HG03520 (cell line): ENCODE results near the gene HOMER2.
"Not testable (repeated sequence)": the region's sequence is repeated elsewhere in the genome, so short reads cannot be mapped to it uniquely, and the experiment has no call there.

ENCODE experiments used
- ATAC-seq: cut with Tn5 transposase; IDR thresholded peaks from one replicate; pipeline ENCODE4 v1.9.1; 2021; ENCODE audit warnings: mild to moderate bottlenecking, moderate library complexity; ENCODE audit not compliant: unreplicated experiment

Gene HOMER2

DNA sequence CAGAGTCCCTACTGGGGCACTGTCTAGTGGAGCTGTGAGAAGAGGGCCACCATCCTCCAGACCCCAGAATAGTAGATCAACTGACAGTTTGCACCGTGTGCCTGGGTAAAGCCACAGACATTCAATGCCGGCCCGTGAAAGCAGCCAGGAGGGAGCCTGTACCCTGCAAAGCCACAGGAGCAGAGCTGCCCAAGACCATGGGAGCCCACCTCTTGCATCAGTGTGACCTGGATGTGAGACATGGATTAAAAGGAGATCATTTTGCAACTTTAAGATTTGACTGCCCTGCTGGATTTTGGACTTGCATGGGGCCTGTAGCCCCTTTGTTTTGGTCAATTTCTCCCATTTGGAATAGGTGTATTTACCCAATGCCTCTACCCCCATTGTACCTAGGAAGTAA lies 86.5 kb downstream of the HOMER2 start:
- not testable (repeated sequence) for ATAC-seq

DNA sequence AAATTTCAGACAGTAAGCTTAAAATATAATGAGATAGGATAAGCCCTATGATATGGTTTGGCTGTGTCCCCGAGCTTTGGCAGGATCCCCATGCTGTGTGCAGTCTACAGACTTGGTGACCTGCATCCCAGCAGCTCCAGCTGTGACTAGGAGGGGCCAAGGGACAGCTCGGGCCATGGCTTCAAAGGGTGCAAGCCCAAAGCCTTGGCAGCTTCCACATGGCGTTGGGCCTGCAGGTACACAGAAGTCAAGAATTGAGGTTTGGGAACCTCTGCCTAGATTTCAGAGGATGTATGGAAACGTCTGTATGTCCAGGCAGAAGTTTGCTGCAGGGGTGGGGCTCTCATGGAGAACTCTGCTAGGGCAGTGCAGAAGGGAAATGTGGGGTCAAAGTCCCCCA lies 86.9 kb downstream of the HOMER2 start:
- not testable (repeated sequence) for ATAC-seq

DNA sequence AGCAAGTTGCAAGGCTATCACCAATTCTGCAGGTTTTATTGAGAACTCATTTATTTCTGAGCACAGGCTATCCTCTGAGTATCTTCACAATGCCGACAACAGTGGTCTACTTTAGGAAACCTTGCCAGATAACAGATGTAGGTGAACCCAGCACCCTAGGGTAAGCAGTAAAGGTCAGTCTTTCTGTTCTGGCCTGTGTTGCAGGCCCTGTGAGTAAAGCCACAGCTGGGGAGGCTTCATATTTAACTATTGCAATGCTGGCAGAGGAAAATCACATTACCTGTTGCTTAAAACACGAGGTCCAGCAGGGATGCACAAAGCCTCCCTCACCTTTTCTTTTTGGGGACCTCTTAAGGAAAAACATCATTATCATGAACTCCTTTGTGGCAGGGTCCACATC lies 87.6 kb downstream of the HOMER2 start:
- ATAC-seq = no peak

DNA sequence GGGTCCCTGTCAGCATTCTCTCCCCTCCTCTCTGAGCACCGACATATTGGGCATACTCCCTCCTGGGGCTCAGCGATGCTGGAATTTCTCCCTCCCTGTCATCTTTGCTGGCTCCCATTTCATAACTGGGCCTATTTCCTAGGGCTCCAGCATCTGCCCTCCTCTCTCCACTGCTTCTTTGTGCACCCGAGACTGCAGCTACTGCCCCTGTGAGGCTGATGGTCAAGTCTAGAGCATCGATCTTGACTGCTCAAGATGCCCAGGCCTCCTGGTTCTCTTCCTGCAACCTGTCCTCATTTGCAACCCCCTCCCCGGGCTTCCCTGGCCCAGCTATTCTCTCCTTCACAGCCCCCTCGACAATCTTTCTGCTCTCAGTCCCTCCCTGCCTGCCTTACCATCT lies 89.6 kb downstream of the HOMER2 start:
- no peak for ATAC-seq

DNA sequence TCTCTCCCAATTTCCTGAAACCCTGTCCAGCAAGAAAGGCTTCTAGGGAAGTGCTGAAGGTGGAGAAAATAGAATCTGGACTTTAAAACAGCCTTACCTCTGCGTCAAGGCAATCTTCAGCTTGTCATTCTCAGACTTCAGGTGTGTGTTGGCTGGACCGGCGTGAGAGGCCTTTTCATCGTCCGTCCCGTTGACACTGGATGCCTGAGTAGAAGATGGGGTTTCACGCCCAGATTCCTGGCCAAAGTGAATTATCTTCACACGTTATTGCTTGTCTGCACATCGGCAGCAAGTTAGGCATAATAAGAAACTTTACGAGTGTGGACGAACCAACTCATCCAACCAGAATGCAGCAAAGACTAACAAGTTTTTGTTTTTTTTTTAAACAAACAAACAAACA lies 93.6 kb downstream of the HOMER2 start:
- no peak for ATAC-seq

DNA sequence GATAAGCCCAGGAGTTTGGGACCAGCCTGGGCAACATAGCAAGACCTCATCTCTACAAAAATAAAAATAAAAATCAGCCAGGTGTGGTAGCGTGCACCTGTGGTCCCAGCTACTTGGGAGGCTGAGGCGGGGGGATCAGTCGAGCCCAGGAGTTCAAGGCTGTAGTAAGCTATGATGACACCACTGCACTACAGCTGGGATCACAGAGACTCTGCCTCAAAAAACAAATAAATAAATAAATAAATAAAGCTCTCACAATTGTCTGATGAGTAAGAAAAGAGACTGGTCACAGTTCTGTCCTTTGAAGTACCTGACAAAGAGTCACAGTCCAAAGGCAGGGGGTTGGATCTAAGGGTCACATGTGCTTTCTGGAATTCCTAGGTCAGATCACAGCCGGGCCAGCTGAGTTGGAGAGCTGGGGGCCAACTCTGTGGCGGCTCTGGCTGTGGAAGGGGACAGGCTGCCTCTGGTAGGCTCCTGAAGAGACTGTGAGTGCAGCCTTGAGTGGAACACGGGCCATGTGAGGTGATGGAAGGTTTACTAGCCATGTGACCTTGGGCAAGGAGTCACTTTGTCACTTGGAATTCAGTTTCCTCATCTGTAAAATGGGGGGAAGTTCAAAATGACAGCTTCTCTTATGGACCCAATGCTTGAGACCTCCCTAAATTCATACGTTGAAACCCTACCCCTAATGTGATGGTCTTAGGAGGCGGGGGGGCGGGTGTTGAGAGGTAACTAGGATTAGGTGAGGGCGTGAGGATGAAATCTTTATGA lies 95.9 kb downstream of the HOMER2 start:
- no peak for ATAC-seq

DNA sequence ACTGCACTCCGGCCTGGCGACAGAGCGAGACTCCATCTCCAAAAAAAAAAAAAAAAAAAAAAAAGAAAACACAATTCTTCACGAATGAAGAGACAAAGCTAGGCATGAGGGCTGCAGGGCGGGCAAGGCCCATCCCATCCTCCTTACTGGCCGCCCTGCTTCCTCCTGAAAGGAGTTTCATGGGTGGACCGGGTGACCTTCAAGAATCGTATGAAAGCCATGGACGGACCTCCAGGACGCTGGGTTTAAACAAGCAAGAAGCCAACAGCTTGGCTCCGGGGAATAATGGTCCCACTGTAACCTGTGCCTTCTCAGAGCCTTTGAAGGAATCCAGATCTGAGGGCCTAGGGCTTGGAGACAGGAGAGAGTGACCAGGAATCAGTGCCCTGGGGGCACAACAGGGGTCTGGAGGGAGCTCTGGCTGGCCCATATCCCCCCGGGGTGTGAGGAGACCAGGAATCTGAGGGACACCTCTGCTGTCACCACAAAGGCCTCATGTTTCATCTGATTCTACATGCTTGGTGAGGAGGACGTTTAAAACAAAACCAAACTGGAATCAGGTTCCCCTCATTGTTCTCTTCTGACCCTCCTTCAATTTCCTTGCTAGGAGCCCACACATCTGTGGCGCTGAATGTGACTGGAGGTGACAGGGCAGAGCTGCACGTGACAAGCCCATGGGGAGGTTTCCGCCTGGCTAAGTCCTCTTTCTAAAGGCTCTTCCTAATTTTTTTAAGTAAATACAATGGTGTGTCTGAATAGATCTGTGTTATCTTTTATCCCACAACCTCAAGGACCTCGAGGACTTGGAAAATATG lies 97.0 kb downstream of the HOMER2 start:
- no peak for ATAC-seq

DNA sequence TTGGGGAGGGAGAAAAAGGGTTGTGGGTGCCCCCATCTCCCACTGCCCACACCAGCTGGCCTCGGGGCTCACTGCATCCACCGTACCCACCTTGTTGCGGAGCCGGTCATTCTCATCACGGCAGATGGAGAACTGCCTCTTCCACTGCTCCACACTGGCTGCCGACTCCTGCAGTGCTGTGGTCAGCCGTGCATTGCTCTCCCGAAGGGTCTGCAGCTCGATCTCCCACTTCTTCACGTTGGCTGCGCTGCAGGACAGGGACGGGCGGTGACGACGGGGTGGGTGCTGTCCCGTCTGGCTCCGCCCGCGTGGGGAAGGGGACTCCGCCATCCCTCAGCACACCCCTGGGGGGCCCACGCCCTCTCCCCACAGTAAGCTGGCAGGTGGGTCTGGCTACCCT lies 98.0 kb downstream of the HOMER2 start:
- ATAC-seq = no peak

DNA sequence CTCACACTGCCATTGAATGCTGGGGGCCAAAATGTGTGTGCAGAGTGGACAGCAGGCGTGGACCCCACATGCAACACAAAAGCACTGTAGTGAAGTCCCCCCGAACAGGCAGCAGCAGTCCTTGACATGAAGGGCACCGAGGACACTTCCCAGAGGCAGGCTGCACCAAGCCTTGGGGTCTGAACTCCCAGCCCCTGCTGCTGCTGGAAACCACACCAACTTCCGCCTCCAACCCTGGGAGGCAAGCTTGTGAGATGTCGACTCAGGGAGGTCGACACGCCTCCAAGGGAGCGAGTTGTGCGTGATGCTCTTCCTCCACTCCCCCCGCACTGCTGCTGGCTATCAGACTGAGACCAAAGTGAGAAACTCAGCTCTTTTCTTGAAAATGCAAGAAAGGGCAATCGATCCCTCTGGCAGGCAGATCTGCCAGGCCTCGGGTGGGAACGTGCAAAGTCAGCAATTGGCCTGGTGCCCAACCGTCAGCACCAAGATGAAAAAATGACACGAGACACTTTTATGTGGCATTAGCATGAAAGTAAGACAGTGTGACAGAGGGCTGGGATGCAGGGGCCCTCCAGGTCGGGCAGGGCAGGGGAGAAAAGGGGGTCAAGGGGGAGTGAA lies 99.5 kb downstream of the HOMER2 start:
- no peak for ATAC-seq

DNA sequence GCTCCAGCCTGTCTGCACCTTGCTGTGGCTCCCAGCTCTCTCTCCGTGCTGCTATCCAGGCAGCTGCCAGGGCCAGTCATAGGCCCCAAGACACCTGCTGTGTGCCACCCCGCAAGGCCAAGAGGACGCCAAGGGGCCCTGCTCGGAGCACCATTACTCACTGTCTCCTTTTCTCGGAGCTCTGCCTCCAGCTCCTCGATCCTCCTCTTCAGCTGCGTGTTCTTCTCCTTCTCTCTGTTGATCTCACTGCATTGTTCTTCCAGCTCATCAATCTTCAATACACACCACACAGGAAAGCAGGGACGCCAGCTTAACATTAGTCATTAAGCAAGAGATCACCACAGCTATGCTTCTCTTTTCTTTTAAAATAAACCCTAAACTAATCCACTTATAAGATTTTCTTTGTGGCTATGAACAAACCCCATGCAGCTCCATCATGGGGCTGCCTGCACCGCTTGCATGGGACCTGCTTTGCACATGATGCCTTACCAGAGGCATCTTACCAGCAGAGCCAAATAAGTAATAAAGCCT lies 100.5 kb downstream of the HOMER2 start:
- ATAC-seq = no peak

DNA sequence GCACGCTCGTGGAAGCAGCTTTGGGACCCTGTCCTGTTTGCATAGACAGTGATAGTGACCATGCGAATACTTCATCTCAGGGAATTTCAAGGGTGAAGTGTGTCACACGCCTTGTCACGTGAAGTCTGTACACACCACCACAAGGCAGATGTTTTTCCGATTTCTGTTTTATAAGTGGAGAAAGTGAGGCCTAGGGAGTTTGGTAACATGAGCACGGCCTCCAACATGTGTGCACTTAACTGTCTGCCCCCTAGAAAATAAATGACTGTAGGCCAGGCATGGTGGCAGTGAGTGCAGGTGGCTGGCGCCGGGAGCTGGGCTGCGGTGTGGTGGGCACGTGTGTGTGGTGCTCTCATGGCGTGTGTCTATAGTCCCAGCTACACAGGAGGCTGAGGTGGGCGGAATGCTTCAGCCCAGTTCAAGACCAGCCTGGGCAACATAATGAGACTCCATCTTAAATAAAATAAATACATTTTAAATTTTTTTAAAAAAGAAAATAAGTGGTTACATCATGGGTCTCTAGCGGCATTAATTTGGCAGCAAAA lies 101.1 kb downstream of the HOMER2 start:
- no peak for ATAC-seq

DNA sequence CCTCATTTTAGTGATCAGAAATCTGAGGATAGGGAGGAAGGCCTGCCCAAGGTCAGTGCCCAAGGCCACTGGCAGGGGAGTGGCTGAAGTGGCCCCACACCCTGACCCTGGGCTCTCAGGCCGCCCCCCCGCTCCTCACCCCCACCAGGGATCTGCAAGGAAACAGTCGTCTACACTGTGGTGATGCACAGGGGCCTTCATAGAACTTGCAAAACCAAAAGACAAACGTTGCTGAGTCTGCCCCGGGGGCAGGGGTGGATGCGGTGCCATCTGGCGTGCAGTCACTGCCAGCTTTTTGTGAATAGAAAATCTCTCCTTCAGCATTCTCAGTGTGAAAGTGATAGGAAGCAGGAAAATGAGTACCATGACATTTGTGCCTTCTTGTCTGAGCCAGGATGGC lies 101.8 kb downstream of the HOMER2 start:
- no peak for ATAC-seq

DNA sequence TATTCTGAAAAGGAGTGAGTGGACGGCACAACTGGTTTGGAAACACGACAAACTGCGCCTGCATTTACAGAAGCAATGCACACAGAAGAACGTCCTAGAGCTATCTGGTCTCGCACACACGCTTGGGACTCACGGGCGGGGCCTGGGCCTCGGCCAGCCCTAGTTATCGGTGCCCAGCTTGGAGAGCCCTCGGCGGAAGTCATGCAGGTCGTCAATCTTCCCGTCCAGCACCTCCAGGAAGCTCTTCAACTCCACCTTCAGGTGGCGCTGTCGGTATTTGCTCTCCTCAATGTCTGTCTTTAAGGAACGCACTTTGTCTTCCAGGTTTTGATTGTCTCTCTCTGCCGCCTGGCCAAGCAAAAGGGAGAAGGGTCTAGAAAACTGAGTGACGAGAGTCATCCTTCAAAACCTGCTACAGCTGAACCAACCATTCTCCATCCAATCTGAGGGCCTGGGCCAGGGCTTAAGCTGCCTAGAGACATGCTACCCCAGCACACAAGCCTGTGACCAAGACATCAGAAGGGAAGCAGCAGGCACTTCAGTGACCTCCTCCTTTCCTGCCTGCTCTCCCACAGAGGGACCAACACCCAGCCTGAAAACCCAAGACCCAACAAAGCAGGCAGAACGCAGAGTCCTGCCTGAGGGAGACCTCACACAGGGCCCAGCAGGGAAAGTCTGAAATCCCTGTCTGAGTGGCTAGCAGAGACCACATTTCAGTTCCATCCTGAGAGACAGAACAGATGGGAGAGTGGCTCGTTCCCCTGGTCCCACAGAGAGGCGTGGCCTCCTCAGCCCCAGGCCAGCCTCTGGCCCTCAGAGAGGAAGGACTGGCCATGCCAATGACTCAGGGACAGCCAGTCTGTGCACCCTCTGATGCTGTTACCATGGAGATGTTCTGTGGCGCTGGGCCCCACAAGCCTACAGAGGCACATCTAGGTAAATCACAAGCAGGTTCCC lies 102.7 kb downstream of the HOMER2 start:
- no peak for ATAC-seq

DNA sequence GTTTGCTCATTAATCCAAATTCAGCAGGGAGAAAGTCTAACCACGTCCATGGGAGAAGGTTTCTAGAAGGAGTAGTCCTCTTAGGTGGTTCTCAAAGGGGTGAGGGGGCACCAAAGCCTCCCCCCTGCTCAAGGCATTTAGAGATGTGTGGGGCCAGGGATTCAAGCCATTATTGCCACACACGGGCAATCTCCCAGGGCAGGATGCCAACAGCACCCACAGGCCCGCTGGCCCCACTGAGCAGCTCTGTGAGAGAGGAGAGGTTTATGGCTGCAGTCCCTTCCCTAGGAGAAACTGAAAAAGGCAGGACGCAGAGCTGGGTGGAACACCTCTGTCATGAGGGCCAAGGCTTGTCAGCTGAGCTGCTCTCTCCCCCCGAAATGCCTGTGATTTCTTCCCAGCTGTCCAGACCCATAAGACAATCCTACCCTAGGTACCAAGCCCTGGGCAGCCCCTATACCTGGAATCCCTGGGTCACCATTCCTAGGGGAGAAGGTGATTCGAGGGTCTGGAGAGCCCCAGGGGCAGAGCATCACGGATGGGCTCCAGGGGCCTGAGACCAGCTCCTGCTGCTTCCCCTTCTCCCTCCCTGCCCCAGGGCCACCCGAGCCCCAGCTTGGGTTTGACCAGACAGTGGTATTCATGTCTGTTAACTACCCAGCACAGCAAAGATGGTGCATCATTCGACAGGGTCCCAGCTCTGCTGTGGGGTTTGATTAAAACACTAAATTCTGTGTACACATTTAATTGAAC lies 104.1 kb downstream of the HOMER2 start:
- no peak for ATAC-seq

DNA sequence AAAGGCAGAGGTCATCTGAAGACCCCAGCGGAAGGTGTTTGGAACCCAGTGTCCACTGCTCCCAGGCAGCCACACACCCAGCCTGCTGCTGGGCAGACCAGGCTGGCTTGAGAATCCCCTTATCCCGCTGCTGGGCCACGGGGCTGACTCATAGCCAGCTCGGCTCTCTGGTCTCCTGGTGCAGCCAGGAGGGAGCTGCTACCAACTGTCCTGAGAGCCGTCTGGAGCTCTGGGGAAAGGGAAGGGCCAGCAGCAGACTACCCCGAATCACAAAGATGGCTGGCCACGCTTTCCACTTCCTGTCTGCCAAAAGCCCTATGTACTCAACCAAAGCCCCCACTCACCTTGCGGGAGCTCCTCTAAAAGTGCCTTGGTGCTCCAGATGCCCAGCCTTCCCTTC lies 104.8 kb downstream of the HOMER2 start:
- no peak for ATAC-seq

DNA sequence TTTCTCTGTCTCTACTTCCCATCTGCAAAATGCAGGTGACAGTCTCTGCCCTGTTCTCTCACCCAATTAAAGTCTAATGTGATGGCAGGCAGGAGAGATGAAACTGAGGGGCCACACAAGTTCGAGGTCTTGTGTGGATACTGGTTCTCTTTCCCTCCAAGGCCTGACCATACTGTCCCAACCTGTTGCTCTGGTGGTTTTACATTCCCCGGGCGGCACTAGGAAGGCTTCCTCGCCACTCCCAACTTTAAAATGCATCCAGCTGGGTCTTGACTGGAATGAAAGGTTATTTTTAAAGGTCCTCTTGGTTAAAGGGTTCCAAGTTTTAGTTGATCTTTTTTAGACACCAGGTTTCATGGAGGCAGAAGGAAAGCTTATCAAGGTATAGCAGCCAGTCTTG lies 105.9 kb downstream of the HOMER2 start:
- ATAC-seq = no peak

DNA sequence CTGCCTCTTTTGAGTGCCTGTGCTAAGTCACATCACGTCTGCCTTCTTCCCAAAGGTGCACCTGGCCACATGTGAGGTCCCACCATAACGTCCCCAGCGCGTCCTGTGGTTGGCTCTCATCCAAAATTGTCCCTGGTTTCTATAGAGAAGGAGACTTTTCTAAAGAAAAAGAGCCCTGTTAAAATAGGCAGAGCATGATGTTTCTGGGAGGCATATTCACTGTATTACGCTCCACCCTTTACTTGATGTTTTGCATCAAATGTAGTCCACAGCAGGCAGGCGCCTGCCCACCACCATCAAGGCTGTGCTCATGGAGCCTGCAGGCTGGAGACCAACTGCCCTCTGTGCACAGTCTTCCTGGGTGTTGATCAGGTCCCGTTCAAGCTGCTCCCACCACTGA lies 106.8 kb downstream of the HOMER2 start:
- no peak for ATAC-seq

DNA sequence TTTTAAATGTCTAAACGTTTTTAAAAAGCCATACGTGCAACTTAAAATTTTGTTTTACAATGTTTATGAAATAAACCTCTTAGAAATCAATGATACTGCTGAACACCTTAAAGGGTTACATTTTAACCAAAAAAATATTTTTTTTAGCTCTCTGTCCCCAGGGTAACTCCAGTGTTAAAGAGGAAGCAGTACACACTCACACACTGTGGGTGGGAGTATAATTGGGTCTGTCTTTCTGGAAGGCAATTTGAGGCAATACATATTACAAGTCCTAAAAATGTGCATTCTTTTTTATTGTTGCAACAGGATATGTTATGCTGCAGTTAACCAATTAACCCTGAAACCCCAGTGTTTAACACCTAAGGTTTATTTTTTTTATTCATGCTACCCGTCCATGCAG lies 109.0 kb downstream of the HOMER2 start:
- no peak for ATAC-seq

DNA sequence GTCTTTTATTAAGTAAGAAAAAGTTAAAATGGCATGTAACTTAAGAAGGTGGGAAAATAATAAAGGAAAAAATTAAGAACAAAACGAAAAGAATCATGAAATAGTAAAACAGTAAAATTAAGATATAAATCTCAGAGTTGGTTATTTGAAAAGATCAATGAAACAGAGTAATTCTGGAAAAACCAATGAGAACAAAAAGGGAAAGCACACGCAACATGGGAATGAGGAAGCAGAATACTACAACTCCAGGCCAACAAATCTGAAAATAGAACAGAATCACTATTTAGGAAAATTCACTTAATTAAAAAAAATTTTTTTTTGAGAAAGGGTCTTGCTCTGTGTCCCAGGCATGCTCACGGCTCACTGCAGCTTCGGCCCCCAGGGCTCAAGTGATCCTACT lies 112.4 kb downstream of the HOMER2 start:
- ATAC-seq = no peak

DNA sequence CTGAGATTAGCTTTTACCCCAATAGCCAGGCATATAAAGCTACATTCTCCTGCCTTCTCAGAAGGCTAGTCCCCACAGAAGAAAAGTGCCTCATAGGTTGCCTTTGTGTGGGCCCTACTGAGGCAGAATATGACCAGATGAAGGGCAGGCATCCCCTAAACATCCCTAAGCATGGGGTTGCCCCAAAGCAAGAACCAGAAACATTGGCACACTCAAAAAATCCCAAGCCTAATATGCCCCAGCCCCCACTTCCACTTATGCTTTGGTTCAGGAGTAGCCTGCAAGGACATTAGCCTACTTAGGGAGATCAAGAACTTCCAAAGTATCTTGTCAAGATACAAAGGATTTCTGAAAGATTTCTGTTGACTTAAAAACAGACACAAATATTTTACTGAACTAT lies 113.4 kb downstream of the HOMER2 start:
- ATAC-seq = no peak
